DOHH2 (cell line): Measurements from ENCODE around the gene DUSP10.

ENCODE experiments used
- CTCF ChIP-seq: fragments of 200-600 bp; sonication (generic); IDR thresholded peaks from one replicate; pipeline ENCODE4 v1.5.1; 2014; ENCODE audit warnings: antibody characterized with exemption, mild to moderate bottlenecking, low read depth, low read length; ENCODE audit not compliant: poor library complexity, severe bottlenecking
- EZH2phosphoT487 ChIP-seq: fragments of 200-600 bp; sonication (generic); IDR thresholded peaks from 2 replicates; pipeline ENCODE4 v1.6.1; 2017; ENCODE audit warnings: borderline replicate concordance, mild to moderate bottlenecking, antibody characterized with exemption, low read length, moderate library complexity, mixed read lengths

GRCh38 chr1:221693087-221693486 is 48.8 kb downstream of the DUSP10 start:
- TF ChIP-seq CTCF (peak; percentile 59), EZH2phosphoT487 (no peak)
